ENCODE data around the gene SCG2. TPM values are rescaled to one million over a fixed set of nuclear protein-coding genes. Genes with fewer than 3 reads are reported as not detected.

SCG2 gene
- total and polyA plus RNA-seq, 4 donors: 1.5 to 6.0 (median 2.9) TPM

GRCh38 chr2:223635080-223635479 lies 32.9 kb upstream of the SCG2 start:
- Histone ChIP-seq H3K27ac (ENCODE audit: low read depth in 1 of 2, low read length in 2 of 2) (no peak overlapping the region), H3K27me3 (ENCODE audit: control insufficient read depth in 1 of 2, insufficient read depth in 2 of 2, low read length in 1 of 2) (no peaks in the 10 kb centered on the region), H3K4me1 (ENCODE audit: control insufficient read depth in 1 of 2, insufficient read depth in 2 of 2, low read length in 2 of 2) (no peaks in the 10 kb centered on the region), H3K4me3 (ENCODE audit: low read length in 2 of 2) (no peak overlapping the region), H3K36me3 (ENCODE audit: control insufficient read depth in 1 of 2, insufficient read depth in 2 of 2, low read length in 1 of 2) (no peaks in the 10 kb centered on the region), H3K9me3 (ENCODE audit: control insufficient read depth, low read length) (peaks cover 2% of the 10 kb centered on the region)
- intact Hi-C loops (cut with DNase I): no loop called here
- ATAC-seq (ENCODE audit: low FRiP score): no peak
- 91 to 95% methylated on average over 1 of the region's 1 CpG for WGBS, 2 donors
- DNase-seq: no peak

GRCh38 chr2:223634238-223634637 lies 32.1 kb upstream of the SCG2 start:
- H3K27me3 ChIP-seq (ENCODE audit: control insufficient read depth in 1 of 2, insufficient read depth in 2 of 2, low read length in 1 of 2): no peaks in the 10 kb centered on the region
- no peak overlapping the region for H3K4me3 ChIP-seq (ENCODE audit: low read length in 2 of 2)
- intact Hi-C loops (cut with DNase I): no loop called here
- no peaks in the 10 kb centered on the region for H3K36me3 ChIP-seq (ENCODE audit: control insufficient read depth in 1 of 2, insufficient read depth in 2 of 2, low read length in 1 of 2)
- no peak overlapping the region for H3K27ac ChIP-seq (ENCODE audit: low read depth in 1 of 2, low read length in 2 of 2)
- peaks cover 2% of the 10 kb centered on the region for H3K9me3 ChIP-seq (ENCODE audit: control insufficient read depth, low read length)
- DNase-seq: no peak
- WGBS, 2 donors: 96 to 97% methylated on average over 3 of the region's 3 CpGs
- ATAC-seq (ENCODE audit: low FRiP score): no peak
- no peaks in the 10 kb centered on the region for H3K4me1 ChIP-seq (ENCODE audit: control insufficient read depth in 1 of 2, insufficient read depth in 2 of 2, low read length in 2 of 2)

DNA sequence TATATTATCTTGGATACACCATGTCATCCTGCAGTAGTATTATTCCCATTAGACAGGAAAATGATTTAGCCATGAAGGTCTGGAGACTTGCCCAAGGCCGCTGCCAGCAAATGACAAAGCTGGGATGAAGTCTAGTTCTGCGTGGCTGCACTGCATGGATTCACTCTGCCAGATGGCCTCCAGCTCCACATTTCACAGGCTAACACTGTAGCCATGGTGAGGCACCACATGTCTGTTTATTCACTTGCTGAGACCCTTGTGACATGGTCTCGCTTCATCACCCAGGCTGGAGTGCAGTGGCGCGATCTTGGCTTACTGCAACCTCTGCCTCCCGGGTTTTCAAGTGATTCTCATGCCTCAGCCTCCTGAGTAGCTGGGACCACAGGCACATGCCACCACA lies 31.5 kb upstream of the SCG2 start:
- DNase-seq (no peak), ATAC-seq (ENCODE audit: low FRiP score) (no peak)
- intact Hi-C loops (cut with DNase I): no loop called here
- no peaks in the 10 kb centered on the region for H3K4me1 ChIP-seq (ENCODE audit: control insufficient read depth in 1 of 2, insufficient read depth in 2 of 2, low read length in 2 of 2)
- peaks cover 2% of the 10 kb centered on the region for H3K9me3 ChIP-seq (ENCODE audit: control insufficient read depth, low read length)
- no peaks in the 10 kb centered on the region for H3K27me3 ChIP-seq (ENCODE audit: control insufficient read depth in 1 of 2, insufficient read depth in 2 of 2, low read length in 1 of 2)
- no peak overlapping the region for H3K4me3 ChIP-seq (ENCODE audit: low read length in 2 of 2)
- no peaks in the 10 kb centered on the region for H3K36me3 ChIP-seq (ENCODE audit: control insufficient read depth in 1 of 2, insufficient read depth in 2 of 2, low read length in 1 of 2)
- 80 to 86% methylated on average over 6 of the region's 6 CpGs for WGBS, 2 donors
- no peak overlapping the region for H3K27ac ChIP-seq (ENCODE audit: low read depth in 1 of 2, low read length in 2 of 2)

- ATAC-seq (ENCODE audit: low FRiP score) (no peak), DNase-seq (no peak)
- 87 to 96% methylated on average over 2 of the region's 2 CpGs for WGBS, 2 donors
- no peaks in the 10 kb centered on the region for H3K4me1 ChIP-seq (ENCODE audit: control insufficient read depth in 1 of 2, insufficient read depth in 2 of 2, low read length in 2 of 2)
- no peaks in the 10 kb centered on the region for H3K27me3 ChIP-seq (ENCODE audit: control insufficient read depth in 1 of 2, insufficient read depth in 2 of 2, low read length in 1 of 2)
- H3K36me3 ChIP-seq (ENCODE audit: control insufficient read depth in 1 of 2, insufficient read depth in 2 of 2, low read length in 1 of 2): no peaks in the 10 kb centered on the region
- no peak overlapping the region for H3K4me3 ChIP-seq (ENCODE audit: low read length in 2 of 2)
- intact Hi-C loops (cut with DNase I): no loop called here
- peaks cover 2% of the 10 kb centered on the region for H3K9me3 ChIP-seq (ENCODE audit: control insufficient read depth, low read length)
- no peak overlapping the region for H3K27ac ChIP-seq (ENCODE audit: low read depth in 1 of 2, low read length in 2 of 2)
Observed at GRCh38 chr2:223632826-223633225, 30.7 kb upstream of the SCG2 start.

GRCh38 chr2:223626716-223627115 lies 24.6 kb upstream of the SCG2 start:
- no peak for ATAC-seq (ENCODE audit: low FRiP score)
- intact Hi-C loops (cut with DNase I): no loop called here
- H3K36me3 ChIP-seq (ENCODE audit: control insufficient read depth in 1 of 2, insufficient read depth in 2 of 2, low read length in 1 of 2): no peaks in the 10 kb centered on the region

DNA sequence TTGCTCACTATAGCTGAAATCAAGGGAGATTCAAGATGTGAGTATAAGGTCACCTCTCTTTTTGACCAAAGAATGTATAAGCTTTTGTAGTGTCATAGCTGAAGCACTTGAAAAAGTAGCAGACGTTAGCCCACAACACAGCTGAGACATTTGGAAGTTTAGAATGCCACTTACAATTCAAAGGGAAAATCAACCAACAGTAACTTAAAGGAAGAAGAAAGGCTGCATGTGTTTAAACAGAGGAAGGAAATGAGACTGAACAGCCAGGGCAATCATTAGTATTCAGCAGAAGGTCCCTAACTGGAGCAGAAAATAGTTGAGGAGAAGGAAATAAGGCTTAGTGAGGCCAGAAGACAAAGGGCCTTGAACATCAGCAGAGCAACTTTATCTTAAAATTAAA lies 23.5 kb upstream of the SCG2 start:
- Histone ChIP-seq H3K27me3 (ENCODE audit: control insufficient read depth in 1 of 2, insufficient read depth in 2 of 2, low read length in 1 of 2) (no peaks in the 10 kb centered on the region), H3K4me1 (ENCODE audit: control insufficient read depth in 1 of 2, insufficient read depth in 2 of 2, low read length in 2 of 2) (no peaks in the 10 kb centered on the region), H3K4me3 (ENCODE audit: low read length in 2 of 2) (no peak overlapping the region), H3K36me3 (ENCODE audit: control insufficient read depth in 1 of 2, insufficient read depth in 2 of 2, low read length in 1 of 2) (no peaks in the 10 kb centered on the region), H3K9me3 (ENCODE audit: control insufficient read depth, low read length) (no peaks in the 10 kb centered on the region), H3K27ac (ENCODE audit: low read depth in 1 of 2, low read length in 2 of 2) (no peak overlapping the region)
- no peak for DNase-seq
- ATAC-seq (ENCODE audit: low FRiP score): no peak
- WGBS, 2 donors: 87 to 90% methylated on average over 1 of the region's 1 CpG
- intact Hi-C loops (cut with DNase I): no loop called here

More at GRCh38 chr2:223626716-223627115, 24.6 kb upstream of the SCG2 start:
- Histone ChIP-seq H3K9me3 (ENCODE audit: control insufficient read depth, low read length) (no peaks in the 10 kb centered on the region), H3K27me3 (ENCODE audit: control insufficient read depth in 1 of 2, insufficient read depth in 2 of 2, low read length in 1 of 2) (no peaks in the 10 kb centered on the region), H3K4me3 (ENCODE audit: low read length in 2 of 2) (no peak overlapping the region), H3K4me1 (ENCODE audit: control insufficient read depth in 1 of 2, insufficient read depth in 2 of 2, low read length in 2 of 2) (no peaks in the 10 kb centered on the region), H3K27ac (ENCODE audit: low read depth in 1 of 2, low read length in 2 of 2) (no peak overlapping the region)
- no peak for DNase-seq
- WGBS, 2 donors: 60 to 65% methylated on average over 2 of the region's 2 CpGs

DNA sequence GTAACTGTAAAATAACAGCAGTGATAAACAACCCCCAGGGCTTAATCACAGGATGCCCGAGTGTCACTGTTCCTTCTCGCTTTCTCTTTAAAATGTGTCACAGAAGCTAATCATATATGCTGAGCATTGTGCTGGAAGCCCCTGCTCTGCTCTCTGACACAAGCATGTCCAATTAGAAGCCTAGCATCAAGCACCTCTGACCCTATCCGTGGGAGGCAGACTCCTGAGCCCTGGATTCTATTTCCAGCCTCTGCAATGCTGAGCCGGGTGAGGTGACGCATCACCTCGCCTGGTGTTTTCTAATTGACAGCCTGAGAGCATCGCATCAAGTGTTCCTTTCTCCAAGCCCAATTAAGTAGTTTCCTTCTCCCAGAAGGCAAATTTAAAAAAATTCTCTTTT lies 19.7 kb upstream of the SCG2 start:
- Histone ChIP-seq H3K36me3 (ENCODE audit: control insufficient read depth in 1 of 2, insufficient read depth in 2 of 2, low read length in 1 of 2) (no peaks in the 10 kb centered on the region), H3K27me3 (ENCODE audit: control insufficient read depth in 1 of 2, insufficient read depth in 2 of 2, low read length in 1 of 2) (no peaks in the 10 kb centered on the region), H3K27ac (ENCODE audit: low read depth in 1 of 2, low read length in 2 of 2) (no peak overlapping the region), H3K9me3 (ENCODE audit: control insufficient read depth, low read length) (no peaks in the 10 kb centered on the region), H3K4me3 (ENCODE audit: low read length in 2 of 2) (no peak overlapping the region), H3K4me1 (ENCODE audit: control insufficient read depth in 1 of 2, insufficient read depth in 2 of 2, low read length in 2 of 2) (no peaks in the 10 kb centered on the region)
- WGBS, 2 donors: 70 to 74% methylated on average over 7 of the region's 7 CpGs
- ATAC-seq (ENCODE audit: low FRiP score): no peak
- DNase-seq: no peak
- intact Hi-C loops (cut with DNase I): no loop called here

GRCh38 chr2:223619486-223620129 lies 17.4 kb upstream of the SCG2 start:
- WGBS, 2 donors: 93 to 95% methylated on average over 7 of the region's 7 CpGs
- Histone ChIP-seq H3K27me3 (ENCODE audit: control insufficient read depth in 1 of 2, insufficient read depth in 2 of 2, low read length in 1 of 2) (no peaks in the 10 kb centered on the region), H3K27ac (ENCODE audit: low read depth in 1 of 2, low read length in 2 of 2) (no peak overlapping the region), H3K36me3 (ENCODE audit: control insufficient read depth in 1 of 2, insufficient read depth in 2 of 2, low read length in 1 of 2) (no peaks in the 10 kb centered on the region), H3K9me3 (ENCODE audit: control insufficient read depth, low read length) (no peaks in the 10 kb centered on the region), H3K4me3 (ENCODE audit: low read length in 2 of 2) (no peak overlapping the region), H3K4me1 (ENCODE audit: control insufficient read depth in 1 of 2, insufficient read depth in 2 of 2, low read length in 2 of 2) (no peaks in the 10 kb centered on the region)
- DNase-seq: no peak
- ATAC-seq (ENCODE audit: low FRiP score): no peak
- intact Hi-C loops (cut with DNase I): loop anchor here in 1 of 2 donors (10.0 kb wide), 1 partner anchor 155 kb away; no protein-coding TSS in a partner anchor

GRCh38 chr2:223618172-223619035 lies 16.2 kb upstream of the SCG2 start:
- H3K4me1 ChIP-seq (ENCODE audit: control insufficient read depth in 1 of 2, insufficient read depth in 2 of 2, low read length in 2 of 2): no peaks in the 10 kb centered on the region

More at GRCh38 chr2:223618172-223619035, 16.2 kb upstream of the SCG2 start:
- Histone ChIP-seq H3K36me3 (ENCODE audit: control insufficient read depth in 1 of 2, insufficient read depth in 2 of 2, low read length in 1 of 2) (no peaks in the 10 kb centered on the region), H3K27me3 (ENCODE audit: control insufficient read depth in 1 of 2, insufficient read depth in 2 of 2, low read length in 1 of 2) (no peaks in the 10 kb centered on the region), H3K27ac (ENCODE audit: low read depth in 1 of 2, low read length in 2 of 2) (no peak overlapping the region), H3K9me3 (ENCODE audit: control insufficient read depth, low read length) (no peaks in the 10 kb centered on the region), H3K4me3 (ENCODE audit: low read length in 2 of 2) (no peak overlapping the region)
- DNase-seq (no peak), ATAC-seq (ENCODE audit: low FRiP score) (no peak)
- intact Hi-C loops (cut with DNase I): loop anchor here in 1 of 2 donors (10.0 kb wide), 1 partner anchor 154 kb away; no protein-coding TSS in a partner anchor
- WGBS, 2 donors: 53 to 57% methylated on average over 13 of the region's 13 CpGs

All from aorta (tissue), 5 donors.